Endothelial cell (in vitro differentiated cells): ENCODE data around the gene AKAP5. TPM values are rescaled to one million over a fixed set of nuclear protein-coding genes. Genes with fewer than 3 reads are reported as not detected.

Experiments used
- DNase-seq: peaks from one replicate; pipeline ENCODE4 v3.0.0; 2021; ENCODE audit warnings: low spot score
- H3K27ac Mint-ChIP-seq: one replicate; pipeline ENCODE4 v1.8.0; 2021; ENCODE audit warnings: mixed read lengths, inconsistent platforms; ENCODE audit not compliant: unreplicated experiment
- H3K27me3 Mint-ChIP-seq: one replicate; pipeline ENCODE4 v1.8.0; 2021; ENCODE audit warnings: mild to moderate bottlenecking, moderate library complexity, mixed read lengths, inconsistent platforms; ENCODE audit not compliant: unreplicated experiment
- H3K36me3 Mint-ChIP-seq: one replicate; pipeline ENCODE4 v1.8.0; 2021; ENCODE audit warnings: mild to moderate bottlenecking, low read depth, mixed read lengths, inconsistent platforms; ENCODE audit not compliant: unreplicated experiment
- H3K4me1 Mint-ChIP-seq: one replicate; pipeline ENCODE4 v1.8.0; 2021; ENCODE audit warnings: mild to moderate bottlenecking, mixed read lengths, inconsistent platforms; ENCODE audit not compliant: unreplicated experiment
- H3K4me3 Mint-ChIP-seq: one replicate; pipeline ENCODE4 v1.8.0; 2021; ENCODE audit warnings: mild to moderate bottlenecking, mixed read lengths, inconsistent platforms; ENCODE audit not compliant: unreplicated experiment
- H3K9me3 Mint-ChIP-seq: one replicate; pipeline ENCODE4 v1.8.0; 2021; ENCODE audit warnings: mixed read lengths, inconsistent platforms; ENCODE audit not compliant: unreplicated experiment
- CTCF ChIP-seq: fragments of 200-600 bp; sonication (generic); IDR thresholded peaks from one replicate; pipeline ENCODE4 v1.5.0; 2021; ENCODE audit warnings: antibody characterized with exemption; ENCODE audit not compliant: unreplicated experiment
- total RNA-seq: library from RNA; stranded (reverse); fragmentation: NEBNext Ultra II Directional; extraction: Animal tissue kit (Norgen Biotek cat#: 25700); gene quantifications from one replicate; pipeline ENCODE4 v1.2.1, GENCODE V29; 2021; ENCODE audit not compliant: unreplicated experiment

Gene AKAP5
- total RNA-seq, 1 donor from 2014 or later = 6.1 TPM

DNA sequence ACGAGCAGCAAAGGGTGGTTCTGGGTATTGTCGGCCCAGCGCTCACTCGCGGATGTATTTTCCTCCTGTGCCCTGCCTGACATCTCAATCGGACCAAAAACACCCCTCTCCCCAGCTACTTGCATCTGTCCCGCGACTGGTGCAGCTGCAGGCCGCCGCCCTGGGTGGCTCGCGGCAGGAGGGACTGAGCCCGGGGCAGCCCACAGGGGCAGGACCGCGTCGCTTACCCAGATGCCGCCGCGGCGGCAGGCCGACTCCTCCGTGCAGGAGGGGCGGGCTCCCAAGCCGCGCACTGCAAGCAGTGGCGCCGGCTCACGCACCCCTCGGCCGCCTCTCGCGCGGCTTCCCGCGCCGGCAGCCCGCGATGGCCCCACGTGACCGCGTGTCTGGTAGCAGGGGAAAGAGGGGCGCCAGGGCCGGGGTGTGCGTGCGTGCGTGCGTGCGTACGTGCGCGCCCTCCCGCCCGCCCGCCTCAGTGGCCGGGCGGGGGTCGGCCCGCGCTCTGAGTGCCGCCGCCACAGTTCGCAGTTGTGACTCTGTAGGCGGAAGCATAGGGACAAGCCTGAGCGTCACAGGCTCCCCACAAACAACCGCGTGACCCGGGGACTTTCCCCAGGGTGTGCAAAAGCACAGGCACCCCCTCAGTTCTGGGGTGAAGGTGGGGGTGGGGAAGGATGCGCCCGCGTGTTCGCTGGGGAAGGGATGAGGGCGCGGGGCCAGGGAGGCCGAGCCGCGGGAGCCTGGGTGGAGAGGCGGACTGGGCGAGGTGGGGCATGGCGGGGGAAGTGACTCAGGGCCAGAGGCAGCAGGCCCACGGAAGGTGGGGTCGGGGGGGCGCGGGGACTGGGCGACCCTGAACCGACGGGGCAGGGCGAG lies 38.4 kb downstream of the AKAP5 start, which contains the start of gene ZBTB25:
Gene ZBTB25 (minus strand): TSS at position 405 of the 876 bp plus-strand sequence. CDS start 13,305 bp downstream, outside the sequence.
- Mint-ChIP-seq H3K27me3 (peaks cover 15% of the 10 kb centered on the region), H3K27ac (peak within 1 kb of the TSS; percentile 96), H3K4me3 (peak within 1 kb of the TSS; percentile 99), H3K9me3 (no peaks in the 10 kb centered on the region), H3K36me3 (peaks cover 10% of the 10 kb centered on the region), H3K4me1 (peaks cover 42% of the 10 kb centered on the region)
- DNase-seq = peak; percentile 89
- TF ChIP-seq CTCF = no peak

DNA sequence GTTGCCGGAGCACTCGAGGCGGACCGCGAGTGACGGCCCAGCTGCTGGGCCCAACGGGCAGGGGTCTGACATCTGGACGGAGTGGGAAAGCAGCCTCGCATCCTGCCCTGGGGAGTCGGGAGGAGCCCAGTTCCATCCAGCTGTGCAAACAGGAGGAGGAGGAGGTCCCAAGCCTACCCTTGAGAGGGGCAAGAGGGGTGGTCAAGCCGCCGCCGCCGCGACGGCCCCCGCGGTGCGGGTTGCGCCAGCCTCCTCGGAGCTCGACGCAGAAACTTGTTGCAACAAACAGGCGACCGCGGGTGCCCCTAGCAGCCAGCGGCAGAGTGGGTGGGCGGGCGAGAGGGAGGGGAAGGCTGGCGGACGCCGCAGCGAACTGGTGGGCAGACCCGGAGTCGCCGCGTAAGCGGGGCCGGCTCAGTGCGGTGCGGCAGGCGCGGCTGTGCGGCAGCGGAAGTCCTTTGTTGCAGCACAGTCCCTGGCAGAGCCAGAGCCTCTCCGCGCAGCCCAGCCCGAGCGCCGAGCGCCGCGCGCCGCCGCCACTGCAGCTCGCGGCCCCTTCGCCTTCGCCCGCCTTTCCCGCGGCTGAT lies 39.1 kb downstream of the AKAP5 start, which contains the start of gene ZBTB1:
Gene ZBTB1 (plus strand): TSS at position 461 of the 587 bp plus-strand sequence. CDS start 16,735 bp downstream, outside the sequence.
- H3K4me1 Mint-ChIP-seq = peaks cover 49% of the 10 kb centered on the region
- H3K9me3 Mint-ChIP-seq = no peaks in the 10 kb centered on the region
- H3K27me3 Mint-ChIP-seq = peaks cover 15% of the 10 kb centered on the region
- H3K27ac Mint-ChIP-seq = peak within 1 kb of the TSS; percentile 97
- peaks cover 10% of the 10 kb centered on the region for H3K36me3 Mint-ChIP-seq
- H3K4me3 Mint-ChIP-seq = peak within 1 kb of the TSS; percentile 97
- TF ChIP-seq CTCF = no peak
- DNase-seq = peak; percentile 86

DNA sequence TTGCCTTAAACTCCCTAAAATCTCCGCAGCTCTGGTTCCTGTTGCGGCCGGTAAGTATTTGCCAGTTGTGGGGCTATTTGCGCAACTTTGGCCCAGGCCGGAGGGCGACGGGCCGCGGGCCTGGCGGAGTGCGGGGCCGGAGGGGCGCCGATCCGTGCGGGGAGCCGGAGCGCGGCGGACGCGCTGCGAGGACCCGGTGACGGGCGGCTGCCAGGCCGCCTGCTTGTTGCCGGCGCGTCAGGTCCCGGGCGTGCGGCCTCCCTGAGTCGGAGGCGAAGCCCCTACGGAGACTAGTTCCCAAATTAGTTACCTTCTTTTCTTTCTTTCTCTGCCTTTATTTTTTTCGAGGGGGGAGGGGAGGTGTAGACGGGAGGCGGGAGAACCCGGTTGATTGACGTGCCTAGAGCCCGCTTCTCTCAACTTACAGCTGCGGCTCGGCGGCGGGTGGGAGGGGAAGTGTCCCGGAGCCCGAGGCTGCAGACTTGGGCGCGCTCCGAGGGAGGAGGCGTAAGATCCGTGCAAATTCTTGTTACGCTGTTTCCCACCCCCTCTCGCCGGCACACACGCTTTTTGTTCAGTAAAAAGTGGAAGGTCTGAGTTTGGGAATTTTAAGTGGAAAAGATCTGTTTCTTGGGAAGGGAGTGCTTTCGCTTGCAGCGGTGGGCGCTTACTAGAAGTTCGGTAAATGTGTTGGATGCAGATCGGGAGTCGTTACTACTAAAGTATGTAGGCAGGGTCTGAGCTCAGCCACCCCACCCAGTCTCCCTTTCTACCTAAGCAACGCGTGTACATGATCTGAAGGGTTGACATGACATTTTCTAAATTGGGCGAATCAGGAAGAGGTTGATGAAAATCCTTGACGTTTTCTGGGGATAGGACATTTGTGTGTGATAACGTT lies 39.8 kb downstream of the AKAP5 start:
- Mint-ChIP-seq H3K4me1 (peaks cover 49% of the 10 kb centered on the region), H3K4me3 (peak overlapping the region; percentile 97), H3K27me3 (peaks cover 15% of the 10 kb centered on the region), H3K27ac (peak overlapping the region; percentile 97), H3K9me3 (no peaks in the 10 kb centered on the region), H3K36me3 (peaks cover 10% of the 10 kb centered on the region)
- TF ChIP-seq CTCF = no peak
- DNase-seq = peak; percentile 72

DNA sequence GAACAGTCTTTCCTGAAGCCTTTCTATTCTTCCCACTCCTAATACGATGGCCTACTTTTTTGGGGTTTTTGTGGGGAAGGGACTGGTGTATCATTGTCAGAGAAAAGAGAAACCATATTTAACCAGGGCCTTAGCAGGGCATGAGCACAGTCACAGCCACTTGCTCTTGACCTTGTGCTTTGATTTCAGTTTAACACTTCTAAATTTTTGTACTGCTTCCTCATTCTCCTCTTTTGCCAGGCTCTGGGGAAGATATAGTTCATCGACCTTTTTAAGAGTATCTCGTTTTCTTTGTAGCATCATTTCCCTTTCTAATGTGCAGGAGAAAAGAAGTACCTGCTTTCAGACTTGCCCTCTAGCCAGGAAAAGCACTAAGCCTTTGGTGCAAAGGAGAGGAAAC lies 41.4 kb downstream of the AKAP5 start:
- peak overlapping the region; percentile 97 for H3K4me3 Mint-ChIP-seq
- DNase-seq = no peak
- no peaks in the 10 kb centered on the region for H3K9me3 Mint-ChIP-seq
- no peak overlapping the region for H3K27ac Mint-ChIP-seq
- peaks cover 10% of the 10 kb centered on the region for H3K36me3 Mint-ChIP-seq
- peaks cover 62% of the 10 kb centered on the region for H3K4me1 Mint-ChIP-seq
- peaks cover 15% of the 10 kb centered on the region for H3K27me3 Mint-ChIP-seq
- no peak for TF ChIP-seq CTCF
